ENCODE measurements around the gene TK1.

- TF ChIP-seq EP300 (IDR thresholded peaks at IDR 0.05) (no peak), POLR2A (IDR thresholded peaks at IDR 0.05) (no peak), POLR2AphosphoS5 (IDR thresholded peaks at IDR 0.05) (no peak), CTCF (IDR thresholded peaks at IDR 0.05) (no peak)
Measured at GRCh38 chr17:78235885-78236284, 49.0 kb upstream of the TK1 start.

All from suprapubic skin (tissue), 4 donors.